Nephron progenitor cell (in vitro differentiated cells): ENCODE measurements around the gene LPP.

Source experiments
- DNase-seq: peaks from one replicate; pipeline ENCODE4 v3.0.0; 2021
- H3K27ac Mint-ChIP-seq: 2 replicates; pipeline ENCODE4 v1.8.0; 2021; ENCODE audit warnings: mild to moderate bottlenecking, moderate library complexity, mixed read lengths
- H3K27me3 Mint-ChIP-seq: 2 replicates; pipeline ENCODE4 v1.8.0; 2021; ENCODE audit warnings: mild to moderate bottlenecking, low read depth, mixed read lengths; ENCODE audit not compliant: poor library complexity
- H3K36me3 Mint-ChIP-seq: 2 replicates; pipeline ENCODE4 v1.8.0; 2021; ENCODE audit warnings: low read depth, mixed read lengths
- H3K4me1 Mint-ChIP-seq: 2 replicates; pipeline ENCODE4 v1.8.0; 2021; ENCODE audit warnings: mixed read lengths
- H3K4me3 Mint-ChIP-seq: 2 replicates; pipeline ENCODE4 v1.8.0; 2021; ENCODE audit warnings: mild to moderate bottlenecking, moderate library complexity, mixed read lengths
- H3K9me3 Mint-ChIP-seq: 2 replicates; pipeline ENCODE4 v1.8.0; 2021; ENCODE audit warnings: mild to moderate bottlenecking, moderate library complexity, mixed read lengths
- TF ChIP-seq, protein P1 (sequence below): fragments of 200-600 bp; sonication (generic); IDR thresholded peaks from 2 replicates; pipeline ENCODE4 v1.5.0; 2021; ENCODE audit warnings: antibody characterized with exemption

LPP gene

DNA sequence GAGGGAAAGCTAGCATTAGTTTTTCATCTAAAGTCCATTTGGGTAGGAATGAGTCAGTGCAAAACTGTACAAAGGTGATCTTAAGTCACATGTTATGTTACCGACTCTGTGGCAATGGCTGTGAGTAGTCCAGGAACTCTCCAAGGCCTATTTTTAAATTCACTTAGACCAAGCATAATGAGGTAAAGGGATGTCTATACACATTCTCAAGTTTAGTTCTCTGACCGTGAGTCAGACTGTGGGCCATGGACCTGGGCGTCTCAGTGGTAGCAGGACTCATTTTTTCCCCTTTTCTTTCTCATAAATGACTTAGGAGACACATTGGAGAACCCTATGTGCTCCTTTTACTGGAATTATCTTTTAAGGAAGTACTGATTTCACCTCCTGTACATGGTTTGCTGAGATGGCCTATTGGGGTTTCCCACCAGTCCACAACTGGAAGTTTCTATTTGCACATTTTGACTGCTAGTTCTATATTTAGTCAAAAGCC is 529.1 kb downstream of the LPP start:
- no peaks in the 10 kb centered on the region for H3K36me3 Mint-ChIP-seq
- TF ChIP-seq, protein P1, sequence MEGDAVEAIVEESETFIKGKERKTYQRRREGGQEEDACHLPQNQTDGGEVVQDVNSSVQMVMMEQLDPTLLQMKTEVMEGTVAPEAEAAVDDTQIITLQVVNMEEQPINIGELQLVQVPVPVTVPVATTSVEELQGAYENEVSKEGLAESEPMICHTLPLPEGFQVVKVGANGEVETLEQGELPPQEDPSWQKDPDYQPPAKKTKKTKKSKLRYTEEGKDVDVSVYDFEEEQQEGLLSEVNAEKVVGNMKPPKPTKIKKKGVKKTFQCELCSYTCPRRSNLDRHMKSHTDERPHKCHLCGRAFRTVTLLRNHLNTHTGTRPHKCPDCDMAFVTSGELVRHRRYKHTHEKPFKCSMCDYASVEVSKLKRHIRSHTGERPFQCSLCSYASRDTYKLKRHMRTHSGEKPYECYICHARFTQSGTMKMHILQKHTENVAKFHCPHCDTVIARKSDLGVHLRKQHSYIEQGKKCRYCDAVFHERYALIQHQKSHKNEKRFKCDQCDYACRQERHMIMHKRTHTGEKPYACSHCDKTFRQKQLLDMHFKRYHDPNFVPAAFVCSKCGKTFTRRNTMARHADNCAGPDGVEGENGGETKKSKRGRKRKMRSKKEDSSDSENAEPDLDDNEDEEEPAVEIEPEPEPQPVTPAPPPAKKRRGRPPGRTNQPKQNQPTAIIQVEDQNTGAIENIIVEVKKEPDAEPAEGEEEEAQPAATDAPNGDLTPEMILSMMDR, result no peak
- H3K27ac Mint-ChIP-seq, result no peak overlapping the region

DNA sequence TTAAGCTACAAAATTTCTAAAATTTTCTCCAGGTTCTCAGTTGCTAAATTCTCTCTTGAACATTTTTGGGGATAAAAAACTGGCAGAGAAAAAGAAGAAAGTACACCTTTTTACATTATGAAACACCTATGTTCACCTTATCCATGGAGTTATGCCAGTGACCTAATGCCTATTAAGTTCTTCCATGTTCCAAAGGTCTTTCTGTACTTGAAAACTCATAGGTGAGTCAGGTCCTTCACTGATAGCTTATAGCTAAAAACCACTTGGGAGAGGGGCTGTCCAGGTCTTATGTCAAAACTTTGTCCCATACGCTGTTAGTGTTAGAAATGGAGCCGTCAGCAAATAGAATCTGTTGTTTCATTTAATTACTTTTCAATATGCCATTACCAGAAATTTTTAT is 530.3 kb downstream of the LPP start:
- no peak overlapping the region for H3K4me3 Mint-ChIP-seq
- H3K27ac Mint-ChIP-seq, result no peak overlapping the region
- H3K9me3 Mint-ChIP-seq, result no peaks in the 10 kb centered on the region
- TF ChIP-seq, protein P1, result no peak
- DNase-seq, result no peak
- H3K27me3 Mint-ChIP-seq, result peaks cover 4% of the 10 kb centered on the region
- H3K36me3 Mint-ChIP-seq, result peaks cover 4% of the 10 kb centered on the region
- H3K4me1 Mint-ChIP-seq, result peaks cover 12% of the 10 kb centered on the region

More for the DNA sequence above, 529.1 kb downstream of the LPP start:
- Mint-ChIP-seq H3K27me3 (peaks cover 4% of the 10 kb centered on the region), H3K4me3 (no peak overlapping the region), H3K9me3 (no peaks in the 10 kb centered on the region), H3K4me1 (peaks cover 12% of the 10 kb centered on the region)
- DNase-seq, result no peak

DNA sequence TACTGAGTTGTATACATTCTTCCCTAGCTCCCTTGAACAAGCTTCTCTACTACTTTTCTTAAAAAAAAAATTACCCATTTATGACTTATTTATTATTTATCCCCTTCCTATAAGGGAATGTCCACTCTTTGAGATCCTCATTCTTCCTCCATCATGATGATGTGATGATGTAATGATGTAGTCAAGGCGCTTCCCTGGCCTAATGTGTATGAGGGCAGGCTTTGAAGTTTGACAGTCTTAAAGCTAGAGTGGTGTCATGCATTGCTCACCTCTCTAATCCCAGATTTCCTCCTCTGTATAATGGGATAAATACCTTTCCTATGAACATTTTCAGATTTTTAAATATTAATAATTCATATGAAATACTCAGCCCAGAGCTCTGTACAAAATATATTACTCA is 531.8 kb downstream of the LPP start:
- Mint-ChIP-seq H3K4me3 (no peak overlapping the region), H3K27ac (no peak overlapping the region), H3K4me1 (peaks cover 12% of the 10 kb centered on the region), H3K27me3 (peaks cover 4% of the 10 kb centered on the region), H3K9me3 (no peaks in the 10 kb centered on the region), H3K36me3 (peaks cover 4% of the 10 kb centered on the region)
- no peak for DNase-seq
- TF ChIP-seq, protein P1, result no peak

DNA sequence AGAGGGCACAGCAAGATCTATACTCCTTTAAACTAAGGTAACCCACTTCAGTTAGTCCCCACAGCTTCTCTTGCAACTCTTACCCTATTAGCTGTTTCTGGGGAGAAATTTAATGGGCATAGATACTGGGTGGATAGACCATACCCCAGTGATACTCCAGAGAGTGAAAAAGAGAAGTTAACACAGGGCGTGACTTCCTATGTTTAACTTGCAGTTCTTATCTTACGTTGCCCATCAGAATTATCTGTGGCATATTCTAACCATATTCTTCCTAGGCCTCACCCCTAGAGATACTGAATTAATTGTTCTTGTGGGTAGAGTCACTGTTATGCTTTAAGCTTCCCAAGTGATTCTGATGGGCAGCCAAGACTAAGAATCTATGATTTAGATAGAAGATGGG is 532.4 kb downstream of the LPP start:
- TF ChIP-seq, protein P1, result no peak
- Mint-ChIP-seq H3K27me3 (peaks cover 2% of the 10 kb centered on the region), H3K4me1 (peaks cover 12% of the 10 kb centered on the region), H3K4me3 (no peak overlapping the region), H3K36me3 (peaks cover 4% of the 10 kb centered on the region), H3K27ac (peak overlapping the region; percentile 53), H3K9me3 (no peaks in the 10 kb centered on the region)
- no peak for DNase-seq

GRCh38 chr3:188687389-188687788 is 533.4 kb downstream of the LPP start:
- peaks cover 12% of the 10 kb centered on the region for H3K4me1 Mint-ChIP-seq
- H3K9me3 Mint-ChIP-seq, result no peaks in the 10 kb centered on the region
- TF ChIP-seq, protein P1, result no peak
- H3K4me3 Mint-ChIP-seq, result no peak overlapping the region
- H3K27ac Mint-ChIP-seq, result no peak overlapping the region
- H3K27me3 Mint-ChIP-seq, result no peaks in the 10 kb centered on the region
- peaks cover 4% of the 10 kb centered on the region for H3K36me3 Mint-ChIP-seq
- DNase-seq, result no peak

DNA sequence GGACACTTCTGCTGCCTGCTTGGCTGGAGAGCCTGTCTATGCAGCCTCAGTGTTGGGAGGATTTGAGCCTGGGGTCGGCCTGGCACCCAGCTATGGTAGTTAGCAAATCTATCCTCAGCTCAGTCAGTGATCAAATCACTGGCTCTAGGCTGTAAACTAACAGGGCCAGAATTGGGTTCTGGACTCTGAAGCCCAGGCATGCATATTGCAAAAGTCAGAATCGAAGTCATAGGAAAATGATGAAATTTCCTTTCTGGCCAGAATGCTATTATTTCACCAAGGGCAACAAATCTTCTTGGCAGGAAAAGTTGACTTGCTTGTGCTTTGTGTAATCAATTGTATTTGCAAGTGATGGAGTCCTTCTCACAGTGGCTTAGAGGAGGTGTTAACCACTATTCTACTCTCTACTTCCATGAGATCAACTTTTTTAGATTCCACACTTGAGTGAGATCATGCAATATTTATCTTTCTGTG is 535.2 kb downstream of the LPP start:
- Mint-ChIP-seq H3K27ac (no peak overlapping the region), H3K4me1 (peaks cover 12% of the 10 kb centered on the region), H3K4me3 (no peak overlapping the region), H3K27me3 (no peaks in the 10 kb centered on the region), H3K9me3 (no peaks in the 10 kb centered on the region), H3K36me3 (peaks cover 4% of the 10 kb centered on the region)
- TF ChIP-seq, protein P1, result no peak
- no peak for DNase-seq
